Measurements from ENCODE around the gene KRTAP1-3.

Gene KRTAP1-3

DNA sequence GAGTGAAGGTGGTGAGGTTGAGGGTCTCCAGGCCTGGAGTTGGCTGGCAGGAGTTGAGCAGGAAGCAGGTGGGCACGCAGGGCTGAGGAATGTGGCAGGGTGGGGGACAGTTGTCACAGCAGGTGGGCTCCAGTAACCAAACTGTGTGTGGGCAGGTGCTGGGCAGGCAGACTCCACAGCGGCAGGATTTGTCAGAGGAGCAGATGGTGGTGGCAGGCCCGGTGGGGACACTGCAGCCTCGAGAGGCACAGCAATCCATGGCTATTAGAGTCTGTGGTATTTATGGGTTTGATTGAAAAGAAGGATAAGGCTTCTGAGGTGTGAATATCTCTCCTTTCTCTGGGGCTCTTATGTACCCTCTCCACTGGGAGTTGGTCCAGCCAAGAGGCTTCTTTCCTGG is 40.8 kb downstream of the KRTAP1-3 start, which contains the start of gene KRTAP3-3:
Gene KRTAP3-3 (minus strand): TSS at position 326 of the 400 bp plus-strand sequence. CDS start 67 bp downstream, at position 259.
- no peak within 1 kb of the TSS for H3K4me3 ChIP-seq (ENCODE audit: low read depth, low read length)
- TF ChIP-seq CTCF (IDR thresholded peaks at IDR 0.05; ENCODE audit: control insufficient read depth, extremely low read depth, insufficient read depth): no peak
- peak; percentile 70 for DNase-seq (ENCODE audit: low read depth)

DNA sequence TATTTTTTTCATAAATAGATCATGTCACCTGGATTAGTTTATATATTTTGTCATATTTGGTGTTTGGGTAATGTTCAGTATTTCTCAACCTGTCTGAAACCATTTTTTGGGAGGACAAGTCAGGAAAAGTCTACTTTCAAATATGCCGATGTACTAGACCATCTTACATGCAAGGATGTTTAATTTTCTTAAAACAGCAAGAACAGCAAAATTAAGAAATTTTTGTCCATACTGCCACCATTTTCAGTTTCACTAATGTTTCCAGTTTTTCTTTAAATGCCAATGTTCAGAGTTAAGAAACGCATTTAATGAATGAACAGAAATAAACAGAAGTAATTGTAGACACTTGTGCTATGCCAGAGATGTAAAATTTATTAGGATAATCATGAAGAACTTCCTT is 41.6 kb downstream of the KRTAP1-3 start:
- no peak for TF ChIP-seq CTCF (IDR thresholded peaks at IDR 0.05; ENCODE audit: control insufficient read depth, extremely low read depth, insufficient read depth)
- no peak for DNase-seq (ENCODE audit: low read depth)
- no peak overlapping the region for H3K4me3 ChIP-seq (ENCODE audit: low read depth, low read length)

GRCh38 chr17:40992666-40993065 is 42.0 kb downstream of the KRTAP1-3 start:
- TF ChIP-seq CTCF (IDR thresholded peaks at IDR 0.05; ENCODE audit: control insufficient read depth, extremely low read depth, insufficient read depth): no peak
- no peak overlapping the region for H3K4me3 ChIP-seq (ENCODE audit: low read depth, low read length)
- DNase-seq (ENCODE audit: low read depth): no peak

- no peak for TF ChIP-seq CTCF (IDR thresholded peaks at IDR 0.05; ENCODE audit: control insufficient read depth, extremely low read depth, insufficient read depth)
- DNase-seq (ENCODE audit: low read depth): no peak
- no peak overlapping the region for H3K4me3 ChIP-seq (ENCODE audit: low read depth, low read length)
These were observed 47.8 kb downstream of the KRTAP1-3 start for GRCh38 chr17:40986920-40987319.

DNA sequence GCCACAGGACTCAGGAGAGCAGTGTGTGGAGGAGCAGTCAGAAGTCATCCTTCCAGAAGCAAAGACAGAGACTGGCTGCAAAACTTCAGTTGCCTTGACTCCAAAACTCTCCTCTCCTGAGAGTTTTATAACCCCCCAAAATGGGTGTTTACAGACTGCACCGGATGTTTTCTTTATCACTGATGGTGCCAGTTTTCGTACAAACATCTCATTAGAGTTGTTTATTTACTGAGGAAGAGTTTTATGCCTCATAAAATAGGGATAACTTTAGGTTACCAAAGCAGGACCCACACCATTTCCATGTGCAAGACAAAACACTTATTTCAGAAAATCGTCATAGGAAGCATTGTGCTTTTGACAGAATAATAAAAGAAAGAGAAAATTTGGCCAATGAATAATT is 50.4 kb downstream of the KRTAP1-3 start, which contains the start of gene KRT40:
Gene KRT40 (minus strand): TSS at position 101 of the 400 bp plus-strand sequence. CDS start 53 bp downstream, at position 48.
- TF ChIP-seq CTCF (IDR thresholded peaks at IDR 0.05; ENCODE audit: control insufficient read depth, extremely low read depth, insufficient read depth): no peak
- no peak within 1 kb of the TSS for H3K4me3 ChIP-seq (ENCODE audit: low read depth, low read length)
- no peak for DNase-seq (ENCODE audit: low read depth)

Measured in LNCaP clone FGC (cell line).